HepG2 (cell line): ENCODE results near the gene TMEM250. TPM values are rescaled to one million over a fixed set of nuclear protein-coding genes. Genes with fewer than 3 reads are reported as not detected.

ENCODE experiments used
- ATAC-seq: fragments of 200-7000 bp; cut with Tn5 transposase; 3 replicates; pipeline ENCODE4 v1.9.1; 2020; ENCODE audit warnings: mild to moderate bottlenecking, moderate library complexity
- BruUV-seq: library from RNA; stranded (reverse); fragments of 400-500 nt; replicated peaks from 2 replicates; lab custom pipeline; 2021; lab: Mats Ljungman, UMichigan
- CTCF ChIA-PET: fragments of 300-600 bp; formaldehyde crosslinking; extraction: SDS; loops from one replicate; lab custom pipeline; 2021; ENCODE audit warnings: low total read pairs, inconsistent platforms, low intra/inter-chr PET ratio; lab: Yijun Ruan, JAX
- POLR2A ChIA-PET: fragments of 350-600 bp; sonication (Branson Sonifier 250); formaldehyde crosslinking; loops from one replicate; lab custom pipeline; 2020; ENCODE audit warnings: antibody characterized with exemption, inconsistent platforms; lab: Yijun Ruan, JAX
- DNase-seq: peaks from one replicate; pipeline ENCODE4 v3.0.0-alpha.2; 2015; ENCODE audit warnings: low spot score
- FAIRE-seq: peaks from 3 replicates; lab custom pipeline; 2011; peaks lifted over from hg19 to GRCh38; lab: Jason Lieb, UNC
- H2AFZ ChIP-seq: one replicate; pipeline ENCODE4 v1.6.1; 2011; ENCODE audit warnings: low read length, inconsistent platforms
- H3K27ac ChIP-seq: fragments of 300-600 bp; 3 replicates; pipeline ENCODE4 v1.8.0; 2011; ENCODE audit warnings: mixed run types, mild to moderate bottlenecking, mixed read lengths, low read length, inconsistent platforms; ENCODE audit not compliant: insufficient read depth; ENCODE audit errors: extremely low read length
- H3K27me3 ChIP-seq, 2 experiments: fragments of 200-600 bp in 1 of 2; 2 replicates in 1 of 2; 3 replicates in 1 of 2; pipeline versions ENCODE4 v1.6.0 to v1.8.0; 2011; ENCODE audit warnings: low read length in 2 of 2, mild to moderate bottlenecking in 2 of 2, moderate library complexity in 2 of 2, inconsistent platforms in 1 of 2; ENCODE audit not compliant: insufficient read depth in 2 of 2, control insufficient read depth in 1 of 2
- H3K36me3 ChIP-seq, 2 experiments: fragments of 200-600 bp in 1 of 2; replicated peaks in 1 of 2; 2 replicates in 1 of 2; 3 replicates in 1 of 2; pipeline versions ENCODE4 v1.5.1 to v1.8.0; 2011; ENCODE audit warnings: low read length in 2 of 2, inconsistent platforms in 1 of 2; ENCODE audit not compliant: insufficient read depth in 2 of 2, control insufficient read depth in 1 of 2
- H3K4me1 ChIP-seq: 2 replicates; pipeline ENCODE4 v1.5.1; 2012; ENCODE audit warnings: low read length, inconsistent platforms; ENCODE audit not compliant: insufficient read depth
- H3K4me2 ChIP-seq: 2 replicates; pipeline ENCODE4 v1.6.0; 2011; ENCODE audit warnings: low read depth, low read length, inconsistent platforms
- H3K4me3 ChIP-seq, 3 experiments: fragments of 200-600 bp in 1 of 3; sonication (generic), shearing (Covaris generic) in 1 of 3; replicated peaks in 1 of 3; 2 replicates each; pipeline ENCODE4 v1.5.1; 2011 to 2016; ENCODE audit warnings: low read length in 3 of 3, inconsistent platforms in 2 of 3, low read depth in 2 of 3, mild to moderate bottlenecking in 2 of 3, control low read depth in 1 of 3, mixed read lengths in 1 of 3; ENCODE audit not compliant: insufficient read depth in 1 of 3
- H3K79me2 ChIP-seq: one replicate; pipeline ENCODE4 v1.6.1; 2011; ENCODE audit warnings: low read length, inconsistent platforms; ENCODE audit not compliant: insufficient read depth
- H3K9ac ChIP-seq: 2 replicates; pipeline ENCODE4 v1.6.0; 2011; ENCODE audit warnings: mild to moderate bottlenecking, low read depth, low read length, inconsistent platforms; ENCODE audit not compliant: insufficient read depth
- H3K9me3 ChIP-seq: 2 replicates; pipeline ENCODE4 v1.5.1; 2012; ENCODE audit warnings: mild to moderate bottlenecking, low read length
- H4K20me1 ChIP-seq: 2 replicates; pipeline ENCODE4 v1.6.0; 2011; ENCODE audit warnings: inconsistent platforms, mild to moderate bottlenecking, low read length, moderate library complexity; ENCODE audit not compliant: insufficient read depth
- FUBP1 ChIP-seq: sonication (generic); formaldehyde crosslinking; IDR thresholded peaks from 2 replicates; pipeline ENCODE4 v1.5.1; 2020; ENCODE audit warnings: missing genetic modification reagents, mild to moderate bottlenecking, borderline replicate concordance
- GABPB1 ChIP-seq: IDR thresholded peaks from 2 replicates; pipeline ENCODE4 v1.6.1; 2016; ENCODE audit warnings: mild to moderate bottlenecking, missing genetic modification reagents, moderate library complexity, missing compliant biosample characterization
- HDAC2 ChIP-seq: sonication (generic); formaldehyde crosslinking; IDR thresholded peaks from 2 replicates; pipeline ENCODE4 v1.4.0; 2020; ENCODE audit warnings: missing genetic modification reagents
- MAF1 ChIP-seq: sonication (generic); formaldehyde crosslinking; IDR thresholded peaks from 2 replicates; pipeline ENCODE4 v1.5.0; 2020; ENCODE audit warnings: missing genetic modification reagents, borderline replicate concordance
- NBN ChIP-seq: fragments of 450-650 bp; conservative IDR thresholded peaks from 2 replicates; pipeline ENCODE4 v1.6.1; 2017
- ONECUT2 ChIP-seq: sonication (generic); formaldehyde crosslinking; IDR thresholded peaks from 2 replicates; pipeline ENCODE4 v1.4.0; 2020; ENCODE audit warnings: missing genetic modification reagents
- POLR2AphosphoS2 ChIP-seq: IDR thresholded peaks from 2 replicates; pipeline ENCODE4 v1.6.1; 2011; ENCODE audit warnings: low read depth, low read length, improper control_type of control experiment
- RBAK ChIP-seq: sonication (generic); formaldehyde crosslinking; IDR thresholded peaks from 2 replicates; pipeline ENCODE4 v1.5.1; 2020; ENCODE audit warnings: mild to moderate bottlenecking, missing genetic modification reagents
- SSRP1 ChIP-seq: IDR thresholded peaks from 2 replicates; pipeline ENCODE4 v1.6.1; 2016; ENCODE audit warnings: control low read depth
- ZNF263 ChIP-seq: sonication (generic); formaldehyde crosslinking; IDR thresholded peaks from 2 replicates; pipeline ENCODE4 v1.4.0; 2020; ENCODE audit warnings: missing genetic modification reagents
- WGBS: methylation state at CpG from one replicate; pipeline ENCODE4 v1.1.6; 2017; ENCODE audit warnings: low lambda C conversion rate; 5-methylcytosine and 5-hydroxymethylcytosine counted together
- in situ Hi-C: cut with HindIII; loops from 2 replicates; pipeline ENCODE4 v1.10.0; 2017; ENCODE audit warnings: low pct_unique_long_range_greater_than_20kb; ENCODE audit not compliant: extremely low pct_ligation_motif_present
- intact Hi-C: fragments of 100-400 bp; cut with micrococcal nuclease; formaldehyde crosslinking; loops from one replicate; pipeline ENCODE4 v1.10.0; 2022; ENCODE audit not compliant: unreplicated experiment
- polyA plus RNA-seq, 8 experiments: library from polyadenylated mRNA; depleted of rRNA in 3 of 8; stranded (reverse) in 7 of 8; unstranded in 1 of 8; fragments of >200 nt; fragmentation: Illumina TruSeq in 4 of 8; extraction: Trizol in 4 of 8; gene quantifications; 2 replicates each; pipeline versions ENCODE4 v1.2.1 to v1.2.3, GENCODE V29; 2011 to 2016; ENCODE audit warnings: low read depth in 4 of 8, missing spikeins in 1 of 8, mixed read lengths in 1 of 8; ENCODE audit not compliant: insufficient read depth in 1 of 8
- total RNA-seq, 5 experiments: library from RNA; depleted of rRNA; stranded (reverse); fragments of >200 nt; fragmentation: Illumina TruSeq; extraction: Trizol; gene quantifications; 2 replicates each; pipeline ENCODE4 v1.2.3, GENCODE V29; 2016; ENCODE audit warnings: low read depth in 1 of 5
- TF ChIP-seq, protein P1 (sequence below): sonication (generic); formaldehyde crosslinking; IDR thresholded peaks from 2 replicates; pipeline ENCODE4 v1.9.0; 2021; ENCODE audit warnings: missing genetic modification reagents, borderline replicate concordance
- TF ChIP-seq, protein P2 (sequence below): IDR thresholded peaks from 2 replicates; pipeline ENCODE4 v1.6.1; 2016; ENCODE audit warnings: mild to moderate bottlenecking, missing biosample characterization, missing genetic modification reagents

TMEM250 gene
- total and polyA plus RNA-seq, 2 of the 13 experiments (the other 11 are each of a cell fraction or from before 2014, with no cell fraction given): 5.5 to 13.9 TPM

- intact Hi-C loops (no loop called here), in situ Hi-C loops (no loop called here)
- no peak overlapping the region for H3K9ac ChIP-seq
- H3K9me3 ChIP-seq: no peaks in the 10 kb centered on the region
- no peaks in the 10 kb centered on the region for H3K36me3 ChIP-seq
- no peak for ATAC-seq
- ChIA-PET POLR2A (no interaction called here), CTCF (interaction anchor here (1.1 kb wide), 1 partner anchor 34 kb away, joined by 3 read pairs; no protein-coding TSS in a partner anchor)
- no peak overlapping the region for H3K27ac ChIP-seq
- H3K4me1 ChIP-seq: peaks cover 4% of the 10 kb centered on the region
- H2AFZ ChIP-seq: no peak overlapping the region
- H3K4me3 ChIP-seq: no peak overlapping the region
- 53% methylated on average over 2 of the region's 6 CpGs for WGBS
- DNase-seq: no peak
- H3K79me2 ChIP-seq: no peaks in the 10 kb centered on the region
- FAIRE-seq: no peak
- peaks cover 3 to 45% of the 10 kb centered on the region in 2 experiments; a peak in 4 of 5 replicates for H3K27me3 ChIP-seq
- no TSS peak for BruUV-seq
- no peak overlapping the region for H3K4me2 ChIP-seq
- H4K20me1 ChIP-seq: no peaks in the 10 kb centered on the region
- TF ChIP-seq POLR2AphosphoS2 (no peak), ONECUT2 (CRISPR knock-in tag) (no peak)
- TF ChIP-seq, protein P1, sequence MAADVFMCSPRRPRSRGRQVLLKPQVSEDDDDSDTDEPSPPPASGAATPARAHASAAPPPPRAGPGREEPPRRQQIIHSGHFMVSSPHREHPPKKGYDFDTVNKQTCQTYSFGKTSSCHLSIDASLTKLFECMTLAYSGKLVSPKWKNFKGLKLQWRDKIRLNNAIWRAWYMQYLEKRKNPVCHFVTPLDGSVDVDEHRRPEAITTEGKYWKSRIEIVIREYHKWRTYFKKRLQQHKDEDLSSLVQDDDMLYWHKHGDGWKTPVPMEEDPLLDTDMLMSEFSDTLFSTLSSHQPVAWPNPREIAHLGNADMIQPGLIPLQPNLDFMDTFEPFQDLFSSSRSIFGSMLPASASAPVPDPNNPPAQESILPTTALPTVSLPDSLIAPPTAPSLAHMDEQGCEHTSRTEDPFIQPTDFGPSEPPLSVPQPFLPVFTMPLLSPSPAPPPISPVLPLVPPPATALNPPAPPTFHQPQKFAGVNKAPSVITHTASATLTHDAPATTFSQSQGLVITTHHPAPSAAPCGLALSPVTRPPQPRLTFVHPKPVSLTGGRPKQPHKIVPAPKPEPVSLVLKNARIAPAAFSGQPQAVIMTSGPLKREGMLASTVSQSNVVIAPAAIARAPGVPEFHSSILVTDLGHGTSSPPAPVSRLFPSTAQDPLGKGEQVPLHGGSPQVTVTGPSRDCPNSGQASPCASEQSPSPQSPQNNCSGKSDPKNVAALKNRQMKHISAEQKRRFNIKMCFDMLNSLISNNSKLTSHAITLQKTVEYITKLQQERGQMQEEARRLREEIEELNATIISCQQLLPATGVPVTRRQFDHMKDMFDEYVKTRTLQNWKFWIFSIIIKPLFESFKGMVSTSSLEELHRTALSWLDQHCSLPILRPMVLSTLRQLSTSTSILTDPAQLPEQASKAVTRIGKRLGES: no peak
Measured at GRCh38 chr9:136142414-136142796, 23.7 kb upstream of the TMEM250 start.

DNA sequence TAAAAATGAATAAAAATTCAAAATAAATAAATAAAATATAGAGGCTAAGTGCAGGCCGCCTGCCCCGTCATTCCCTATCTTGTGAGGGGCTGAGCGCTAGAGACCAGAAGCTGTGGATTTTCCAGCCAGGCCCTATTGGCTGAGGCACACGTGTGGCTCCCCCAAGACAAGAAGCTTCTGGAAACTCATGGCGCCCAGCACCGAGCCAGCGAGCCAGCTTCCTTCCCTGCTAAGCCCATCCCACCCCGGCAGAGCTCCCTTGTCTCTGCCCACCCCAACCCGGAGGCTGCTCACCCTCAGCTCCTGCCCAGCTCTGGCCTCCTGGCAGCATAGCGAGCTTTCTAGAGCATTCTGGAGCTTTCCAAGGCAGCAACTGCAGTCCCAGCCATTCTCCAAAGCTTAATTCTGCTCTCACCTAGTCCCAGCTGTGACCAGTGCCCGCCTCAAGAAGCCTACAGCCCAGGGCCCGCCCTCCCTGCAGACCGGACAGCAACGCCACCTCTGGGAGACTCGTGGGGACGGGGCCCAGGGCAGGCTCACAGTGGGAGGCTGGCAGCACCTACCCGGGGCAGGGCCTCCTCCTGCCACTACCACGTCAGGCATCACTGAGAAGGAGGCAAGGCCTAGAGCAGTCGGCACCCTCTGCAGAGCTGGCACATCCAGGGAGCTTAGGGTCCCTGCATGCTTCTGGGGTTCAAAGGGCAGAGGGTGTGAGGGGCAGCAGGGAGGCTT lies 23.2 kb upstream of the TMEM250 start:
- intact Hi-C loops (no loop called here), in situ Hi-C loops (no loop called here)
- Histone ChIP-seq H3K79me2 (no peaks in the 10 kb centered on the region), H4K20me1 (no peaks in the 10 kb centered on the region), H3K4me3 (no peak overlapping the region), H3K9me3 (no peaks in the 10 kb centered on the region), H3K36me3 (no peaks in the 10 kb centered on the region), H3K27ac (no peak overlapping the region), H2AFZ (no peak overlapping the region), H3K27me3 (peaks cover 3 to 43% of the 10 kb centered on the region in 2 experiments; a peak in 4 of 5 replicates), H3K4me2 (no peak overlapping the region), H3K9ac (no peak overlapping the region), H3K4me1 (peaks cover 7% of the 10 kb centered on the region; the same call in 1 of the 2 replicates)
- no TSS peak for BruUV-seq
- CTCF ChIA-PET: no interaction called here
- TF ChIP-seq FUBP1 (CRISPR knock-in tag) (no peak), MAF1 (CRISPR knock-in tag) (no peak), GABPB1 (CRISPR knock-in tag) (no peak), NBN (no peak), ZNF263 (CRISPR knock-in tag) (no peak), HDAC2 (CRISPR knock-in tag) (no peak), RBAK (CRISPR knock-in tag) (no peak), SSRP1 (CRISPR knock-in tag) (no peak)
- TF ChIP-seq, protein P2, sequence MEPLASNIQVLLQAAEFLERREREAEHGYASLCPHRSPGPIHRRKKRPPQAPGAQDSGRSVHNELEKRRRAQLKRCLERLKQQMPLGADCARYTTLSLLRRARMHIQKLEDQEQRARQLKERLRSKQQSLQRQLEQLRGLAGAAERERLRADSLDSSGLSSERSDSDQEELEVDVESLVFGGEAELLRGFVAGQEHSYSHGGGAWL (CRISPR knock-in tag): no peak
- no peak for ATAC-seq
- FAIRE-seq: no peak
- POLR2A ChIA-PET: no interaction called here
- no peak for DNase-seq
- 26% methylated on average over 7 of the region's 19 CpGs for WGBS
